Epithelial cell of prostate (primary cell): ENCODE results near the gene ADAMTS2.

Experiments used
- DNase-seq: peaks from one replicate; pipeline ENCODE4 v3.0.0-alpha.2; 2011; ENCODE audit warnings: low read depth, low spot score
- H3K27ac ChIP-seq: fragments of 450-650 bp; 2 replicates; pipeline ENCODE4 v1.5.1; 2017; ENCODE audit warnings: mild to moderate bottlenecking

ADAMTS2 gene

DNA sequence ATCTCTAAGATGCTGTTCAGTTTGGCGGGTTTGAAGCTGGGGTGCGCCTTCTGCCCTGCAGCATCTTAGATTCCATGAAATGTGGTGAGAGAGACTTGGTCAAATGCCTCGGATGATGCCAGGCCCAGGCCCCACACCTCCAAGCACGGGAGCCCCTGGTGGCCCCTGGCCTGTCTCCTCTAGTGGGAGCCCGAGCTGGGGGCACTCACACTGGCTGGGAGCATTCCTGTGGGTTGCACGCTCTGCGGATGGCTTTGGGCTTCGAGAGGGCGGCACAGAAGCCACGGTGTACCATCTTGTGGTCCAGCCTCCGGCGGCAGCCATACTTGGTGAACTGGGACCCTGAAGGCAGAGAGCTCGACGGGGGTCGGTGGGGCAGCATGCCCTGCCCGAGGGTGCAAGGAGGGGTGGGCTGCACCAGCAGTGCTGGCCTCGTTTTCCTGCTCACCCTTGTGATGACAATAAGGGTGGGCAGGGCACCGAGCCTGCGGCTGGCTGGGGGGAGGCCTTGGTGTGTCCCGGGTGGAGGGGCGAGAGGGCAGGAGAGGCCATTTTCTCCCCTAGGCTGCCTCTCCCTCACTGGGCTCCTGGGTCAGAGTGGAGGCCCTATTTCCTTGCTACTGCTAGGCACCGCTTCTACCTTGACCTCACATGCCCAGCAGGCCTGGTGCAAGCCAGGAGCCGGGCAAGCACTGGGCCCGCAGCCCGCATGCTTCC, 219.3 kb downstream of the ADAMTS2 start:
- no peak overlapping the region for H3K27ac ChIP-seq
- no peak for DNase-seq

DNA sequence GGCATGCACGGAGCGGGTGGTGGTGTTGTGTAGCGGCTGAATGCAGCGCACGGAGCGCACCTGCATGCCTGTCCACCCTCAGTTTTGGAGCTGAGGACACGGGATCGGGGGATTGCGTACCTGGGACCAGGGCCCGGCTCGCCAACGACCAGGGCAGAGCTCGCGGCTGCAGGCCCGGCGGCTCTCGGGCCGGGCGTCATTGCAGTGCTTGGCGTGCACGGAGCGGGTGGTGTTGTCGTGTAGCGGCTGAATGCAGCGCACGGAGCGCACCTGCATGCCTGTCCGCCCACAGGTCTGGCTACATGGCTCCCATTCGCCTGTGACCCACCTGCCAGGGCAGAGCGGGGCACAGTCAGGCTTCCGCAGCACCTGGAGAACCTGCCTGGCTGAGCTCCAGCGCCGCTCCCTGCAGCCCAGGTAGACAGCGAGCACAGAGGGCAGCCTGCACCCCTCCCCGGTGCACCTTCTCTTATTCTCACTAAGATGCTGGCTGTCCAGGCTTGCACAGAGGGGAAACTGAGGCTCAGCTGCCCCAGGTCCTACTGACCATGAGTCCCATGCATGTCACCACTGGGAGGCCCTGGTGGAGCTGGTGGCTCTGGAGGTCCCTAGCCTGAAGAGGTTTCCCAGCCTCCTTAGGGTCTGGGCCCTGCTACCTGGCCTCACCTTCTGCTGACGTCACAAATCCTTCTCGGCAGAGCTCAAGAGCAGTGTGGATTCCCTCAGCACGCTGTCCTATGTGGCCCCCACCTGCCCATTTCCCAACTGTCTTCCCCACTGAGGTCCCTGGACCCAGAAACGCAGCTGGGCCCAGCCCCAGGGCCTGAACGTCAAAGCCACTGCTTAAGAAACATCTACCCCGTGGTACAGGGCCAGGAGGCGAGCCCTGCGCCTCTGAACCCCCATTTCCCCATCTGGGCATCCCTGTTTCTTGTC, 220.1 kb downstream of the ADAMTS2 start:
- DNase-seq: no peak

DNA sequence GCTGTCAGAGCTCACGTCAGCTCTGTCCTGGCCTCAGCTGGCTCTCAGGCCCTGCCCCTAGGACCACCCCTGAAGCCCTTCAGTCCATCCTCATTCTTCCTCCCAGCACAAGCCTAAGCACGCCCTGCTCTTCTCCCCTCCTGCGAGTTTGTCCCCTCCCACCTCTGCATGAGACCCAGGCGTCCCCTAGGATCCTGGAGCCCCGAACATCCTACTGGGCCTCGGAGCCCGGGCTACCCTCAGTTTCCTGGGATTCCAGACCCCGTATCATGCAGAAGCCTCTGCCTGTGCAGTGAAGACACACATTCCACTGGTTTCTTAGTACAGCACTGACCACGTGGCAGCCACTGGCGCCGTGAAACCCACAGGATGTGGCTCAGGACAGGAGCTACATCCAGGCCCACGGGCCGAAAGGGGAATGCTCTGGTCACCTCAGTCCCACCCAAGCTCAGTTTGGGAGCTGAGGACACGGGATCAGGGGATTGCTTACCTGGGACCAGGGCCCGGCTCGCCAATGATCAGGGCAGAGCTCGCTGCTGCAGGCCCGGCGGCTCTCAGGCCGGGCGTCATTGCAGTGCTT, 220.9 kb downstream of the ADAMTS2 start:
- DNase-seq: no peak
- H3K27ac ChIP-seq: no peak overlapping the region

More for the DNA sequence above, 220.1 kb downstream of the ADAMTS2 start:
- H3K27ac ChIP-seq: no peak overlapping the region

DNA sequence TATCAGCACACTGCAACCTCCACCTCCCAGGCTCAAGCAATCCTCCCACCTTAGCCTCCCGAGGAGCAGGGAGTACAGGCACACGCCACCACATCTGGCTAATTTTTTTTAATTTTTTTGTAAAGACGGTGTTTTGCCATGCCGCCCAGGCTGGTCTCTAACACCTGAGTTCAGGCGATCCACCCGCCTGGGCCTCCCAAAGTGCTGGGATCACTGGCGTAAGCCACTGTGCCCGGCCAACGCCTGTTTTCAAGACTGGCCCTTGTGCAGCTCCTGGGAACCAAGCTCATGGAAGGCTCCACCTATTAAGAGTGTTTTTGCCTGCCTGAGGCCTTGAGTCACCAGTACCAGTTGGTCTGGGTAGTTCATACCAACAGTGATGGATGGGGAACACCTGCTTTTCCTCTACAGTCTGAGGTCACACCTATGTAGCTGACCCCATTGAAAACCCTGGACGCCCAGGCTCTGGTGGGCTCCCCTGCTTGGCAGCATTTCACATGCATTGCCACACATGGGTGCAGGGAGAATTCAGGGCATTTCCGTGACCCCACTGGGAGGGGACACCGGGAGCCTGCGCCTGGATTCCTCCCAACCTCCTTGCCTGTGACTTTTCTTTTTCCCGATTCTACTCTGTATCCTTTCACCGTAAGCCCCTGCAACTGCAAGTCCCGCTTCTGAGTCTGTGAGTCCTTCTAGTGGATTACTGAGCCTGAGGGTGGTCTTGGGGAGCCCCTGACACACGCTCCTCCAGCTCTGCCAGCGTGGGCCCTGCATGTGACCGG, 221.6 kb downstream of the ADAMTS2 start:
- H3K27ac ChIP-seq: no peak overlapping the region
- DNase-seq: no peak

DNA sequence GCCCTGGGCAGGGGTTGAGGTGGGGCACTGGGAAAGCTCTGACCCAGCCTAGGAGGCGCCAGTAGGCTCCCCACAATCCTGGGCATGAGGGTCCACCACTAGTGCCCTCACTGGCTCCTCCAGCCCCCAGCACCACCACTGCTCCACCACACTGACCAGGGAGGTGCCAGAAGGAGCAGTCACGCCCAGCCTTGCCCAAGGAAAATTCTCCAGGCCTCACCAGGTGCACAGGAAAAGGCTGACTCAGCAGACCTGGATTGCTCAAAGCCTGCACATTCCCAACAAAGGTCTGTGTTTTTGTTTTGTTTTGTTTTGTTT, 222.2 kb downstream of the ADAMTS2 start:
- H3K27ac ChIP-seq: no peak overlapping the region
- DNase-seq: no peak

DNA sequence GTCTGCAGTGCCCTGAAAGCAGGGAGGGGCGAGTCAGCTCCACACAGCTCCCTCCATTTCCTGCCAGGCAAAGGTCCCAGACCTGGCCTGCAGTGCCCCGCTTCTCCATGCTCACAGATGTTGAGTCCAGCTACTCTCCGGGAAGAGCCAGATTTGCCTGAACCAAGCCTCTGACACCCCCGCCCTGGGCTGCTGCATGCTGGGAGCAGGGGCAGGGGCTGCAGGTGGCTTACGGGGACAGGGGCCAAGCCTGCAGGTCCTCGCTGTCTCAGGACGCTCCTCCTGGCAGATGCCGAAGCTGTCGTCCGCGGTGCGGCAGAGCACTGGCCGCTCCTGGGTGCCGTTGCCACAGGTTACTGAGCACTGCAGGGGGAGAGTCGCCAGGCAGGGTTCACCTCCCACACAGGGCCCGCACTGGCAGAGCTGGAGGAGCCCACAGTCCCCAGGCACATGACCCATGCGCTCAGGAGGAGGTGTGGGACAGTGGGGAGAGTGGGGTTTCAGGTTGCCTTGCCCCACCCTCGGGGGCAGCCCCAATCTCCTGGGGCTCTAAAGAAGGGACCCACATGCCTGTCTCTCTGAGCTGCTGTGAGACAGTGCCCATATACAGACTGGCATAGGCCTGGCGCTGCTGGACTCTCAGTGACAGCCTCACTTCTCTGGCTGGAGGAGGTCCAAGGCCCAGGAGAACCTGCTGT, 222.7 kb downstream of the ADAMTS2 start:
- DNase-seq: no peak
- H3K27ac ChIP-seq: no peak overlapping the region

DNA sequence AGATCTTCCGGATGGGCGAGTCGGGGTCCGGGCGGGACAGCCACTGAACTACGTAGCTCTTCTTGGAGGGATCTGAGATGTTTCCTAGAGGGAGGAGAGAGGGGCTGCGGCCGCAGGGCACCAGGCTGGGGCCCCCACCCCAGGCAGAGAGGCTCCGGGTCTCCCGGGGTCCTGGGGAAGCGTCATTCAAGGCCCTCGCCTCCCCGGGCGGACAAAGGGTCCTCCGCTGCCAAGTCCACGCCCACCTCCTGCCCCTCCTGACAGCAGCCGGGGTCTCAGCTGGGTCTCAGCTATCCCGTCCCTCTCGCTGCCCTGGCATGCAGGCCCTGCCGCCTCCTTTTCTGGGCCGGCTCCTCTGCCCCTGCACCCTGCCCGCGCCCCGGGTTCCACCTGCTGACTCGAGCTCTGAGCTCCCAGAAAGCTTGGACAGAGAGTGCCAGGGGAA, 223.6 kb downstream of the ADAMTS2 start:
- DNase-seq: no peak

DNA sequence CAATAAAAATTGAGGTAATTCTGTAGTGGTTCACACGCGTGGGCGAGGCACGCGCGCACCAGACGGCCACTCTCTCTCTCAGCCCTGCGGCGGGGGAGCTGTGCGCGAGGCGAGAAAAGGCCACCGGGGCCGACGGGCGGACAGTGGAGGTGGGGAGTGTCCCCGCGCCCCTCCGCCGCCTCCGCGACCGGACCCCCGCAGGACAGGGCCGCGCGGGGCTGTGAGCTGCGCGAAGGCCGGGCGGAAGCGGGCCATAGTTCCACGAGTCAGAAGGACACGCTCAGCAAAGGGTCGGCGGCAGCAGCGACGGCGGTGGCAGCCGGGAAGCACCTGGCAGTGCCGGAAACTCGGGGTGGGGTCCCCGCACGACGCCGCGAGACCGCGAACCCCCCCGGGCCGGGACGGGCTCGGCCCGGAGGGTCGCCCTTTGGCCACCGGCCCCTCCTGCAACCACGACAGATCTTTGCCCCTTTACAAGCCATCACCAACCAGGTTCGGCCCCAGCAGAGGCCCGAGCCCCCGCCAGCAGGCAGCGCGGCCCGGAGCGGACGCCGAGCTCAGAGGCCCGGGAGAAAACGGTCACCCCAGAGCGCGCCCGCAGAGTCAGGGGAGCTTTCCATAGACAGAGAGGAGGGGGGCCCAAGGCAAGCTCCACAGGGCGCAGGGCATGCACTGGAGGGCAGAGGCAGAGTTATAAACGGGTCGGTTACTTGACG, 224.2 kb downstream of the ADAMTS2 start:
- no peak for DNase-seq
- H3K27ac ChIP-seq: no peak overlapping the region

More for the DNA sequence above, 223.6 kb downstream of the ADAMTS2 start:
- H3K27ac ChIP-seq: no peak overlapping the region

DNA sequence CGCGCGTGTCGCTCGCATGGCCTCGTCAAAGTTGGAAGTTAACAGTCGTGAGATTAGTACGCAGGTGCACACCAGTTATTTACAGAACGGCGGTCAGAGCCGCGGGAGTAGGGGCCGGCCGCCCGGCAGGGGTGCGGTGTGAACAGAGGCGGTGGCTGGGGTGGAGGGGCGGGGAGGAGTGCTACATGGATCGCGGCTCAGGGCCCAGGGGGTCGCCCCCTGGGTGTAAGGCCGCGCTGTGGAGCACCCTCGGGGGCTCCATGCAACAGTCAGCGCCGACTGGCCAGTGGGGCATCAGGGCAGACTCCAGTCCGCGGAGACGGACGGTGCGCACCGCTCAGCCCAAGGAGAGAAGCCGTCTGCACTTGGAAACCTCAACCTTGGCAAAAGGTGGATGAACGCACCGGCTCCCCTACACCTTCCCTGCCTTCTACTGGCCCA, 224.8 kb downstream of the ADAMTS2 start:
- no peak overlapping the region for H3K27ac ChIP-seq
- no peak for DNase-seq

DNA sequence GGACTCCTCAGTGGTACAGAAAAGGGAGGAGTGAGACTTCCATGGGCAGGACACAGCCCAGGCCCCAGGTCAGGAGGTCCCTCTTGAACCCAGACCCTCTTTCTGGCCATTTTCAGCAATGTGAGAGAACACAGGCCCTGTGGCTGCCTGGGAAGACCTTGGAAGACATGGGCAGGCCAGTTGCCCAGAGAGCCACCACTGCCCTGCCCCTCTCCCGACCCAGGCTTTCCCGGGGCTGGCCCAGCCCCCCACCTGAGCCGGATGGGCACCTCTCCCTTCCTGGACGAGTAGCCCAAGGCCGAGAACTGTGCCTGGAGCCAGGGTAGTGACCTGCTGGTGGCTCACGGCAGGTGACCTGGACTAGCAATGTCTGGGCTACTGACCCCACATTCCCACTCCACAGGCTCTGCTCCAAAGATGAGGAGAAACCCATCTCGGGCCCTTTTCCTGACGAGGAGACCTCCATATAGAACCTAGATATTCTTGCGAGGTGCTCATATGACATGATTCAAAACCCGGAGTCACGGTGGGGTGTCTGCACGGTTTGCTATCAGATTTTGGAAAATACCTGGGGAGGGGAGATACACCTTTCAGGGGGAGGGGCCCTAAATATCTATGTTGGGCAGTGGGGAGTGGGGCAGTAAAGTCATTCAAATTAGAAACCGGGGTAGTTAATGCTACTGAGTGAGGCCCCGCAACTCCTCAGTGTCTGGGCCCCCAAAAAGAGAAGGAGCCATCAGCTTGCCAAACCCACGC, 225.7 kb downstream of the ADAMTS2 start:
- no peak for DNase-seq
- no peak overlapping the region for H3K27ac ChIP-seq

DNA sequence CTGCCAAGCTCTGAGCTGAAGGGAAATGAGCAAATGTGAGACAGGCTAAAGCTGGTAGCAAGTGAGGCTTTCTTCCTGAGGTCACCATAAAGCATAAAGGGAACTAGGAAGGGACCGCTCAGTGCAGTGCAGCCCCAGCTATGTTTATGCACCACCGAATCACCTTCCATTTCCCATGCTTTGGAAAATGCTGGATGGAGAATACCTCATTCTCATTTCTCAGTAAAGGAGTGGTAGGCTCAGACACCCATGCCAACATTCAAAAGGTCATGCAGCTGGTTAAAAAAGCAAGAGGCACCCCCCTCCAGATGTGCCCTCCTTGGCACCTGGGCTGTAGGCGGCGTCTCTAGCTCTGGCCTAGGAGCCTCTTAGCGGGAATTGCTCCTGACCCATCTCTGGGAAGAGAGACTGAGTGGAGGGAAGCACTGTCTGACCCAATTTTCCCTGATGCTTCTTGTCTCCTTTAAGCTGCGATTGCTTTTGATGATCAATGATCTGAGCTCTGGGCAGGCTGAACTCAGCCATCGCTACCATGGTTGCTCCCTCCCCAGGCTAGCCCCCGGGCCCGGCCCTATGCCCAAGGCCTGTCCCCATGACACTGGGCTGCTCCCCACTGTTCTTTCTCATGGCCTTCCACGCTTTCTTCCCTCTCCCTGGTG, 226.4 kb downstream of the ADAMTS2 start:
- no peak for DNase-seq

DNA sequence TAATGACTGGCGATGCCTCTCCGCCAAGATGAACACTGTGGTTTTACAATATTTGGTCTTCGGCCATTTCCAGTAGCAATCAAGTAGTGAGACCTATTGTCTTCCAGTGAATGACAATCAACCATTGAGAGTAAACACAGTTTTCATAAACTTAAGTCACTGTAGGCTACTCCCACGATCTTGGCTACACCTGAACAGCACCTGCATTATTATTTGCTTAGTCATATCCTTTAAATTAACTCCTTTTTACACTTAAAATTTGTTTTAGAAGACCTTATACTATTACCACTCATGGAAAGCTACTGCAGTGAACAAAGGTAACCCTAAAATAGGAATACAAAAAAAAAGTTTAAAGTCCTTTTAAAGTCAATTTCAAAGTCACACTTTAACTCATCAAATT, 226.9 kb downstream of the ADAMTS2 start:
- no peak overlapping the region for H3K27ac ChIP-seq
- DNase-seq: no peak

More for the DNA sequence above, 226.4 kb downstream of the ADAMTS2 start:
- H3K27ac ChIP-seq: no peak overlapping the region

DNA sequence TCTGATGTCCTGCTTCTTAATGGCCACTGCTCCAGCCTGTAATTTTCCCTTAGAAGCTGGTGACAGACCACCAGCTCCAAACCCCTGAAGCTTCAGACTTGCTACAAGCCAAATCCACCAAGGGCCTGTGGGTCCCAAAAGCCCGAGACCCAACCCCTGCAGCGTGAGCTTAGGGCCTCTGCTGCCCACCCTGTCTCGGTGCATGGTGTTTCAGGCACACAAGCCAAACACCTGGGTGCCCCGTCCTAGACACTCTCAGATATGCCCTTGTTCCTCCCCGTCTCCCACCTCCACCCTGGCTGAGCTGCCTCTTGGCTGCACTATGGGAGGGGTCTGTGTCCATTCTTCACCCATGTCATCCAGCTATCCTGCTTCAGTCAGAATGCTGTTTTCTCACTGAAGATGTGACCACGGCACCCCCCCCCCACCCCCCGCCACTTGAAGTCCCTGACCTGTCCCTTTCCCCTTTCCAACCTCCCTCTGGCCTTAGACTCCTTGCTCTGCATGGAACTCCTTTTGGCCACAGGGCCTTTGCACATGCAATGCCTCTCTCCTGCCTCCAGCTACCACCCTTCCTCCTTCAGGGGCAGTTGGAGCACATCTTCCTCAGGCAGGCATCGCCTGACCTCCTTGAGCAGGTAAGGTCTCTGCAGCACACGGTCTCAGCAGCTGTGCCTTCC, 229.3 kb downstream of the ADAMTS2 start:
- no peak overlapping the region for H3K27ac ChIP-seq
- no peak for DNase-seq

DNA sequence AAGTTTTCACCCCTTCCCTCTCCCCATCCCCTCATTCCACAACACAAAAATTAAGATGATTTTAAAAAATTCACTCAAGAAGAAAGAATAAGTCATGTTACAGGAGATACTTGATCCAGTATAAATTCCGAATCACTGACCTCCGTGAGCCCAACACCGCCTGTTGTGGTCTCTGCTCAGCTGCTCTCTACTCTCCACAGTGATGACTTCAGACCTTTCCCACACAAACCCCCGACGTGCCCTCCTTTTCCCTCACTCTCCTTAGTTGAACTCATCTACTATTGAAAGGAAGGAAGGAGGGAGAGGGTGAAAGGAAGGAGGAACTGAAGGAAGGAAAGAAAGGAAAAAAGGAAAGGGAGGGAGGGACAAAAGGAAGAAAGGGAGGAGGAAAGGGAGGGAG, 230.0 kb downstream of the ADAMTS2 start:
- no peak for DNase-seq
- no peak overlapping the region for H3K27ac ChIP-seq

DNA sequence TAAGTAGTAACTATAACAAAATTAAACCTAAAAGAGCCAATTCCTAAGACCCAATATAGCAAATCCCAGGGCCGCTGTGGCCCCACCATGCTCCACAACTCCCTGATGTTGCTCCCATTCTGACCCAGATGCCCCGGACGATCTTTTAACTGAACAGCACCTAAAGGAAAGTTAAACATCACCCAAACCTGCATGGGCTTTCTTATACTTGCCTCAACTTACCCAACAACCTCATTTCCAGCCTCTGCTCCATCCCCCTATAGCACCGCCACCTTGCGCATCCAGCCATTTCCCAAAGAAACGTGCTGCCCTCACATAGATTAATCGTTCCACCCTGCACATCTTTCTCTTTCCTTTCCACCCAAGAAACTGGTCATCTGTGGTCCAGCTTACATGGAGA, 230.5 kb downstream of the ADAMTS2 start:
- no peak overlapping the region for H3K27ac ChIP-seq
- no peak for DNase-seq

DNA sequence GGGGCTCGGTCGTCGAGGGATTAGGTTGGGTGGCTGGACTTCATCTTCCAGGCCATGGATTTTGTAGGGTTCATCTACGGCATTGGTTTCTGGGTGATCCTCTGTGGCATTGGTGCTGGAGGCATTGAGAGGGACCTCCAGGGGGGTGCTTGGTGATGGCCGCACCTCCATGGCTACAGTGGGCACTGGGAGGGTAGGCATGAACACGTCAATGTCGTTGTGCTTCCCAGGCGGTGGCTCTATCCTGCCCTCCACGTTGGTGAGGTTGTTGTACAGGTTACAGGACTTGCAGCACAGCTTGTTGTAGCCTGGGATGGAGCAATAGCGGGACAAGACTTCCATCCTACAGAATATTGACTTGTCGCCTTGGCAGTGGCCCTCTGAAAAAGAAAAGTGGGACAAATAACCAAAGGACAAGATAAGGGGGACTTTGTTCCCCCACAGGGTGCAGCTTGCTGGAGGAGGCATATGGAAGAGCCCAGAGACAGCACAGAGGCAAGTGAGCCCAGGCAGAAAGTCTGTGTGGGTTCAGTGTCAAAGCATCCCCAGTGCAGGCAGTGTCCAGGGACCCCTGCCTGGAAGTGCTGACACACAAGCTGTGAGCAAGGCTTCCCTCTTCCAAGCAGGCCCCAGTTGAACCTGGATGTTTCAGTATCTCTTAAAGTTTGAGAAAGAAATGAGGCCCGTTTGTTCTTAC, 231.2 kb downstream of the ADAMTS2 start:
- DNase-seq: no peak
- H3K27ac ChIP-seq: no peak overlapping the region

DNA sequence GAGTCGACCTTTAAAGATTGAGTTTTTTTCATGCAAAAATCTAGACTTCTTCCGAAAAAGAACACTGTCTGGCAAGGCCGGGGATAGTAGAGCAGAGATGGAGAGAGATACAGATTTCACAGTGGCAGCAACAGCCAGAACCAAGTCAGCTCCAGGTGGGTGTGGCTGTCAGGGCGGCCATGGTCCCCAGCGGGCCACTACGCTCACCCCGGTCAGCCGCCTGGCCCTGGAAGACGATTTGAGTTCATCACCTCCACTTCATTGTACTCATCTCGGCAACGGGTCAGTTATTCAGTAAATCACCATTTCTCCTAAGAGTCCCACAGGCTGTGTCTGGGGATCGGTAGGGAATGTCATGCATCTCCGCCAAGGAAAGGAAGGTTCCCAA, 232.1 kb downstream of the ADAMTS2 start:
- no peak overlapping the region for H3K27ac ChIP-seq
- DNase-seq: no peak
